CD1c-positive myeloid dendritic cell (primary cell): ENCODE data around the gene UNC5B.
"Not testable (repeated sequence)": the region's sequence is repeated elsewhere in the genome, so short reads cannot be mapped to it uniquely, and the experiment has no call there.

Experiments
- DNase-seq: peaks from one replicate; pipeline ENCODE4 v3.0.0-alpha.2; 2016; ENCODE audit errors: extremely low spot score

The UNC5B gene

GRCh38 chr10:71267508-71268240 lies 55.3 kb downstream of the UNC5B start:
- DNase-seq, result no peak

GRCh38 chr10:71268247-71268691 lies 55.9 kb downstream of the UNC5B start:
- DNase-seq, result no peak

GRCh38 chr10:71268758-71269157 lies 56.4 kb downstream of the UNC5B start:
- DNase-seq, result no peak

- no peak for DNase-seq
These were observed 57.2 kb downstream of the UNC5B start for GRCh38 chr10:71269301-71270288.

GRCh38 chr10:71270301-71271220 lies 58.2 kb downstream of the UNC5B start:
- peak; percentile 66 for DNase-seq

GRCh38 chr10:71271662-71272055 lies 59.3 kb downstream of the UNC5B start:
- no peak for DNase-seq

- peak; percentile 27 for DNase-seq
These were observed 59.8 kb downstream of the UNC5B start for GRCh38 chr10:71272056-71272771.

GRCh38 chr10:71272974-71273373 lies 60.6 kb downstream of the UNC5B start:
- not testable (repeated sequence) for DNase-seq

GRCh38 chr10:71273506-71273905 lies 61.1 kb downstream of the UNC5B start:
- DNase-seq, result no peak

- DNase-seq, result no peak
These were observed 62.8 kb downstream of the UNC5B start for GRCh38 chr10:71274901-71275796.

GRCh38 chr10:71276873-71277272 lies 64.5 kb downstream of the UNC5B start:
- no peak for DNase-seq

GRCh38 chr10:71277914-71278665 lies 65.7 kb downstream of the UNC5B start:
- no peak for DNase-seq

- DNase-seq, result no peak
These were observed 66.6 kb downstream of the UNC5B start for GRCh38 chr10:71278691-71279588.

GRCh38 chr10:71279590-71280170 lies 67.3 kb downstream of the UNC5B start:
- DNase-seq, result no peak

GRCh38 chr10:71280216-71280615 lies 67.8 kb downstream of the UNC5B start:
- no peak for DNase-seq

GRCh38 chr10:71280825-71281224 lies 68.5 kb downstream of the UNC5B start:
- DNase-seq, result no peak

- no peak for DNase-seq
These were observed 69.4 kb downstream of the UNC5B start for GRCh38 chr10:71281646-71282322.
